KMS-11 (cell line): Measurements from ENCODE around the gene FAM222A.

ENCODE experiments used
- H2AFZ ChIP-seq: fragments of 200-600 bp; sonication (generic); 2 replicates; pipeline ENCODE4 v1.6.1; 2016; ENCODE audit warnings: antibody characterized with exemption, mixed run types, low read depth
- H3K27ac ChIP-seq: fragments of 200-600 bp; sonication (generic); 2 replicates; pipeline ENCODE4 v1.6.1; 2016; ENCODE audit warnings: mild to moderate bottlenecking, mixed run types
- H3K27me3 ChIP-seq: fragments of 200-600 bp; sonication (generic); 2 replicates; pipeline ENCODE4 v1.6.1; 2017; ENCODE audit warnings: mild to moderate bottlenecking, low read depth, mixed run types, moderate library complexity; ENCODE audit not compliant: insufficient read depth
- H3K36me3 ChIP-seq: fragments of 200-600 bp; sonication (generic); 2 replicates; pipeline ENCODE4 v1.6.1; 2017; ENCODE audit warnings: mild to moderate bottlenecking, mixed run types; ENCODE audit not compliant: insufficient read depth
- H3K4me1 ChIP-seq: fragments of 200-600 bp; sonication (generic); 2 replicates; pipeline ENCODE4 v1.6.1; 2016; ENCODE audit warnings: mild to moderate bottlenecking, low read depth, mixed run types; ENCODE audit not compliant: poor library complexity, severe bottlenecking
- H3K4me2 ChIP-seq: fragments of 200-600 bp; sonication (generic); 2 replicates; pipeline ENCODE4 v1.7.0; 2016; ENCODE audit warnings: mild to moderate bottlenecking, mixed run types
- H3K4me3 ChIP-seq: fragments of 200-600 bp; sonication (generic); IDR thresholded peaks from 2 replicates; pipeline ENCODE4 v1.6.1; 2017; ENCODE audit warnings: low read depth, low read length, mixed read lengths; ENCODE audit not compliant: insufficient read depth
- H3K79me2 ChIP-seq: fragments of 200-600 bp; sonication (generic); 2 replicates; pipeline ENCODE4 v1.6.1; 2016; ENCODE audit warnings: low read depth, mixed run types; ENCODE audit not compliant: insufficient read depth
- H3K9ac ChIP-seq: fragments of 200-600 bp; sonication (generic); 2 replicates; pipeline ENCODE4 v1.6.1; 2016; ENCODE audit warnings: mild to moderate bottlenecking, mixed run types
- H4K20me1 ChIP-seq: fragments of 200-600 bp; sonication (generic); 2 replicates; pipeline ENCODE4 v1.6.1; 2016; ENCODE audit warnings: mild to moderate bottlenecking, mixed run types; ENCODE audit not compliant: insufficient read depth
- CTCF ChIP-seq: fragments of 200-600 bp; sonication (generic); conservative IDR thresholded peaks from 2 replicates; pipeline ENCODE4 v1.6.1; 2017; ENCODE audit warnings: low read depth, mild to moderate bottlenecking, antibody characterized with exemption, low read length, moderate library complexity, mixed read lengths

Gene FAM222A

GRCh38 chr12:109706747-109707469, 6.7 kb upstream of the FAM222A start:
- Histone ChIP-seq H2AFZ (no peak overlapping the region), H3K4me2 (no peak overlapping the region), H3K4me1 (no peaks in the 10 kb centered on the region), H3K36me3 (no peaks in the 10 kb centered on the region), H3K27me3 (no peaks in the 10 kb centered on the region), H3K9ac (no peak overlapping the region), H3K27ac (no peak overlapping the region), H3K79me2 (no peaks in the 10 kb centered on the region), H3K4me3 (no peak overlapping the region), H4K20me1 (no peaks in the 10 kb centered on the region)
- TF ChIP-seq CTCF, result no peak

GRCh38 chr12:109707470-109707821, 6.2 kb upstream of the FAM222A start:
- Histone ChIP-seq H3K4me3 (no peak overlapping the region), H3K4me2 (no peak overlapping the region), H4K20me1 (no peaks in the 10 kb centered on the region), H3K9ac (no peak overlapping the region), H2AFZ (no peak overlapping the region), H3K27ac (no peak overlapping the region), H3K4me1 (no peaks in the 10 kb centered on the region), H3K79me2 (no peaks in the 10 kb centered on the region), H3K36me3 (no peaks in the 10 kb centered on the region), H3K27me3 (no peaks in the 10 kb centered on the region)
- TF ChIP-seq CTCF, result no peak

- no peak overlapping the region for H3K9ac ChIP-seq
- no peak overlapping the region for H3K27ac ChIP-seq
- H2AFZ ChIP-seq, result no peak overlapping the region
- TF ChIP-seq CTCF, result no peak
- H3K36me3 ChIP-seq, result no peaks in the 10 kb centered on the region
- H3K4me1 ChIP-seq, result no peaks in the 10 kb centered on the region
- H3K4me3 ChIP-seq, result no peak overlapping the region
- H3K79me2 ChIP-seq, result no peaks in the 10 kb centered on the region
- H3K27me3 ChIP-seq, result no peaks in the 10 kb centered on the region
- no peaks in the 10 kb centered on the region for H4K20me1 ChIP-seq
- no peak overlapping the region for H3K4me2 ChIP-seq
Measured at GRCh38 chr12:109708939-109709338, 4.7 kb upstream of the FAM222A start.

GRCh38 chr12:109709401-109709991, 4.1 kb upstream of the FAM222A start:
- Histone ChIP-seq H3K4me1 (no peaks in the 10 kb centered on the region), H3K9ac (no peak overlapping the region), H3K27ac (no peak overlapping the region), H2AFZ (no peak overlapping the region), H3K79me2 (no peaks in the 10 kb centered on the region), H3K36me3 (no peaks in the 10 kb centered on the region), H3K27me3 (no peaks in the 10 kb centered on the region), H3K4me2 (no peak overlapping the region), H3K4me3 (no peak overlapping the region), H4K20me1 (no peaks in the 10 kb centered on the region)
- no peak for TF ChIP-seq CTCF
